Activated T-helper 17 cell treated with anti-CD3 and anti-CD28 coated beads, Interleukin-2, amount 50 U/mL, for 72 hours (primary cell): ENCODE results near the gene VNN1. TPM values are rescaled to one million over a fixed set of nuclear protein-coding genes. Genes with fewer than 3 reads are reported as not detected.

ENCODE experiments used
- ATAC-seq: fragments of 150-1000 bp; cut with Tn5 transposase; replicated peaks from 2 replicates; pipeline ENCODE4 v1.10.0; 2021; ENCODE audit warnings: mild to moderate bottlenecking, moderate library complexity
- H3K27ac Mint-ChIP-seq: one replicate; pipeline ENCODE4 v1.8.0; 2022; ENCODE audit warnings: mixed read lengths
- H3K27me3 Mint-ChIP-seq: one replicate; pipeline ENCODE4 v1.8.0; 2022; ENCODE audit warnings: mixed read lengths
- H3K36me3 Mint-ChIP-seq: one replicate; pipeline ENCODE4 v1.8.0; 2022; ENCODE audit warnings: low read depth, mild to moderate bottlenecking, mixed read lengths
- H3K4me1 Mint-ChIP-seq: one replicate; pipeline ENCODE4 v1.8.0; 2022; ENCODE audit warnings: mixed read lengths
- H3K4me3 Mint-ChIP-seq: one replicate; pipeline ENCODE4 v1.8.0; 2022; ENCODE audit warnings: mild to moderate bottlenecking, mixed read lengths
- H3K9me3 Mint-ChIP-seq: one replicate; pipeline ENCODE4 v1.8.0; 2022; ENCODE audit warnings: mixed read lengths
- total RNA-seq, 2 donors: library from RNA; stranded (reverse); gene quantifications; one replicate each; pipeline ENCODE4 v1.2.3, GENCODE V29; 2022

Gene VNN1
- total RNA-seq, 2 donors from 2014 or later = not detected

DNA sequence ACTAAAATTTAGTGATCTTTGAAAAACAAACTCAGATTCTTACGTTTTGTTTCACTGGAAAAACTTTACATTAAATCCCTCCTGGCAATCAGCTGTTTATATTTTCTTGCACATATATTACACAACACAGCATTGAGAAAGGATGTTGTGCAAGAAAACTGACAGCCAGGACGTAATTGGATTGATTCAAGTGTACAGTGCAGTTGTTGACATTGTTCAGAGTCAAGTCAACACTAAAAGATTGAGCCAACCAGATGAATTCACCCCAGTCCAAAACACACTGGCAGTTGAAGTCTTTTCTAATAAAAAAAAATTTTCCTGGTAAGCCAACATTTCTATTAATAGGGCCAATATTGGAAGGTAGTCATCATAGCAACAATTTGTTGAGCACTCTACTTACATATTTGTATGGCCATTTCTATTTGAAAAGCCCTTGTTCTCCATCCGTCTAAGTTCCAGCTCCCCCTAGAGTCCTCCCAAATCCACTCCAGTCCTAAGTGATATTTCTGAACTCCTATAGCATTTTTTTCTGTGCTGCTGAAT, 20.9 kb upstream of the VNN1 start:
- Mint-ChIP-seq H3K4me3 (no peak overlapping the region), H3K27me3 (no peaks in the 10 kb centered on the region), H3K9me3 (no peaks in the 10 kb centered on the region), H3K27ac (no peak overlapping the region), H3K36me3 (no peaks in the 10 kb centered on the region), H3K4me1 (peaks cover 12% of the 10 kb centered on the region)
- ATAC-seq = no peak

- no peaks in the 10 kb centered on the region for H3K27me3 Mint-ChIP-seq
- ATAC-seq = no peak
- H3K36me3 Mint-ChIP-seq = no peaks in the 10 kb centered on the region
- no peaks in the 10 kb centered on the region for H3K9me3 Mint-ChIP-seq
- peaks cover 12% of the 10 kb centered on the region for H3K4me1 Mint-ChIP-seq
- no peak overlapping the region for H3K27ac Mint-ChIP-seq
- no peak overlapping the region for H3K4me3 Mint-ChIP-seq
Observed at GRCh38 chr6:132733814-132734213, 20.0 kb upstream of the VNN1 start.

- Mint-ChIP-seq H3K4me1 (peaks cover 12% of the 10 kb centered on the region), H3K27me3 (no peaks in the 10 kb centered on the region), H3K27ac (no peak overlapping the region), H3K36me3 (no peaks in the 10 kb centered on the region), H3K9me3 (no peaks in the 10 kb centered on the region), H3K4me3 (no peak overlapping the region)
- ATAC-seq = no peak
Observed at GRCh38 chr6:132733283-132733682, 19.4 kb upstream of the VNN1 start.

DNA sequence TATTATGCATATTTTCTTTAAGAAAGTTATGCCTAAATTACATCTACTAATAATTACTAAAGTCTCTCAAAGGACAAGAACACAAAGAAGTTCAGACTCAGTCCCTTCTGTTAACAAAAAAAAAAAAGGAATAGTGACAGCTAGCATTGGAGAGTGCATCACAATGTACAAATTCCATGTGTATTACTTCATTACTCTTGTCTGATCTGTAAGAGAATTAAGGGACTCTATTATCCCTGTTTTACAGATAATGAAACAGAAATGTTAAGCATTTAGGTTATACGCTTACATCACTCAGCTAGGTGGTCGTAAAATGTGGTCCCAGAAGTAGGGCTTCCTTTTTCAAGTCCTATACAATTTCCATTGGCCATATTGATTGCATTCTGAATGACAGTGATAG, 17.2 kb upstream of the VNN1 start:
- Mint-ChIP-seq H3K36me3 (no peaks in the 10 kb centered on the region), H3K4me1 (peaks cover 3% of the 10 kb centered on the region), H3K27me3 (no peaks in the 10 kb centered on the region), H3K27ac (no peak overlapping the region), H3K4me3 (no peak overlapping the region), H3K9me3 (no peaks in the 10 kb centered on the region)
- ATAC-seq = no peak

DNA sequence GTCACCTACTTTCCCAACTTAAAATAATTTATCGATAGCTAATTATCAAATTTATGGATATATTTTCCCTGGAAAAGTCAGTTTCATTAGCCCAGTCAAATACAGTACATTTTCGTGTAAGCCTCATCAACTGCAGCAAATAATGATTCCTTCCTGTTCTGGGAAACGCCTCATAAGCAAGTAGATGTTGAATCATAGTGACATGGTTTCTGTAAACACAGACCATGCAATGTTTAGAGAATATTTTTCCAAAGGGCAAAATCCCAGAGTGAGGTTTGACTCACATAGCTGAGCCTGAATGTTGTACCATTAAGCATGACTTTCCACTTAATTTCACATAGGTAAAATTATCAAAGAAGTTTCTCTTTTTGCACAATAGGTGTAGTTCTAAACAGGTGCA, 16.7 kb upstream of the VNN1 start:
- Mint-ChIP-seq H3K27me3 (no peaks in the 10 kb centered on the region), H3K36me3 (no peaks in the 10 kb centered on the region), H3K4me3 (no peak overlapping the region), H3K4me1 (peaks cover 3% of the 10 kb centered on the region), H3K9me3 (no peaks in the 10 kb centered on the region), H3K27ac (no peak overlapping the region)
- ATAC-seq = no peak

GRCh38 chr6:132728616-132729015, 14.8 kb upstream of the VNN1 start:
- ATAC-seq = no peak
- Mint-ChIP-seq H3K36me3 (no peaks in the 10 kb centered on the region), H3K27ac (no peak overlapping the region), H3K4me3 (no peak overlapping the region), H3K27me3 (no peaks in the 10 kb centered on the region), H3K4me1 (peaks cover 3% of the 10 kb centered on the region), H3K9me3 (no peaks in the 10 kb centered on the region)

DNA sequence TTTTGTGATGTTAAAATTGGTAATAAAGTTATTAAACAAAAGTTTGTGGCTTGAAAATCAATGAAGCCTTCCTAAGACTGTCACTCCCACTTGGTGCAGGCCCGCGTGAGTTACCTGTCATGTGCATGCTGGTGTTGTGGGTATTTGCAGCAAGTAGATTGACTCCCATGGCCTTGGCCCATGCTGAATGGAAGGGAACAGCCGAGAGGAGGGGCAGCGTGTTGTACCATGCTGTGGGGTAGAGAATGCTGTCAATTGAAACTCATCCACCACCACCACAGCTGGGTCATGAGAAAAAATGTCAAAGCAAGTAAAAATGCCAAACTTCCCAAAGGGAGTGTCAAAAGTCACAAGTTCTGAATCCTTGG, 12.7 kb upstream of the VNN1 start:
- Mint-ChIP-seq H3K9me3 (no peaks in the 10 kb centered on the region), H3K4me1 (no peaks in the 10 kb centered on the region), H3K4me3 (no peak overlapping the region), H3K36me3 (no peaks in the 10 kb centered on the region), H3K27ac (no peak overlapping the region), H3K27me3 (no peaks in the 10 kb centered on the region)
- ATAC-seq = no peak

DNA sequence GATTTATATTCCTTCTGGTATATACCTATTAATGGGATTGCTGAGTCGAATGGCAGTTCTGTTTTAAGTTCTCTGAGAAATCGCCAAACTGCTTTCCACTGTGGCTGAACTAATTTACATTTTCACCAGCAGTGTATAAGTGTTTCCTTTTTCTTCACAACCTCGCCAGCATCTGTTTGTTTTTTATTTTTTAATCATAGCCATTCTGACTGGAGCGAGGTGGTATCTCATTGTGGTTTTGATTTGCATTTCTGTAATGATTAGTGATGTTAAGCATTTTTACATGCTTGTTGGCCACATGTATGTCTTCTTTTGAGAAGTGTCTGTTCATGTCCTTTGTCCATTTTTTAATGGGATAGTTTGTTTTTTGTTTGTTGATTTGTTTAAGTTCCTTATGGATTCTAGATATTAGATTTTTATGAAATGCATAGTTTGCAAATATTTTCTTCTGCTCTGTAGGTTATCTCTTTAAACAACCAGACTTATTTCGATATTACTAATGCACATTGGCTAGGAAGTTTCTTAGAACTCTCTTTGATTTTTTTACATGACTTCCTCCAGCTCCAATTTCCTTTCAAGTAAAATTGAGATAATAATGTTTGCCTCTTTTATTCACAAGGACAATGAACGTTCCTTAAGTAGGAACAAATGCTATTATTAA, 12.2 kb upstream of the VNN1 start:
- no peaks in the 10 kb centered on the region for H3K27me3 Mint-ChIP-seq
- no peaks in the 10 kb centered on the region for H3K4me1 Mint-ChIP-seq
- no peak for ATAC-seq
- no peak overlapping the region for H3K4me3 Mint-ChIP-seq
- H3K27ac Mint-ChIP-seq = no peak overlapping the region
- H3K9me3 Mint-ChIP-seq = no peaks in the 10 kb centered on the region
- no peaks in the 10 kb centered on the region for H3K36me3 Mint-ChIP-seq

DNA sequence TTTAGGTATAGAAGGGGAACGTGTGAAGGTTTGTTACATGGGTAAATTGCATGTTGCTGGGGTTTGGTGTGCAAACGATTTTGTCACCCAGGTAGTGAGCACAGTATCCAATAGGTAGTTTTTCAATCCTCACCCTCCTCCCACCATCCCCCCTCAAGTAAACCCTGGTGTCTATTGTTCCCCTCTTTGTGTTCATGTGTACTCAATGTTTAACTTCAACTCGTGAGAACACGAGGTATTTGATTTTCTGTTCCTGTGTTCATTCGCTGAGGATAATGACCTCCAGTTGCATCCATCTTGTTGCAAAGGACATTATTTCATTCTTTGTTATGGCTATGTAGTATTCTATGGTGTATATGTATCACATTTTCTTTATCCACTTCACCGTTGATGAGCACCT, 11.6 kb upstream of the VNN1 start:
- H3K9me3 Mint-ChIP-seq = no peaks in the 10 kb centered on the region
- H3K27me3 Mint-ChIP-seq = no peaks in the 10 kb centered on the region
- no peaks in the 10 kb centered on the region for H3K36me3 Mint-ChIP-seq
- H3K4me1 Mint-ChIP-seq = no peaks in the 10 kb centered on the region
- no peak for ATAC-seq
- no peak overlapping the region for H3K4me3 Mint-ChIP-seq
- no peak overlapping the region for H3K27ac Mint-ChIP-seq

GRCh38 chr6:132719736-132720448, 6.0 kb upstream of the VNN1 start:
- Mint-ChIP-seq H3K27ac (no peak overlapping the region), H3K36me3 (no peaks in the 10 kb centered on the region), H3K27me3 (peaks cover 4% of the 10 kb centered on the region), H3K4me1 (no peaks in the 10 kb centered on the region), H3K9me3 (no peaks in the 10 kb centered on the region), H3K4me3 (no peak overlapping the region)
- ATAC-seq = no peak

GRCh38 chr6:132715881-132716637, 2.2 kb upstream of the VNN1 start:
- H3K9me3 Mint-ChIP-seq = no peaks in the 10 kb centered on the region
- H3K27ac Mint-ChIP-seq = no peak overlapping the region
- H3K4me1 Mint-ChIP-seq = no peaks in the 10 kb centered on the region
- H3K4me3 Mint-ChIP-seq = no peak overlapping the region
- no peak for ATAC-seq
- no peaks in the 10 kb centered on the region for H3K36me3 Mint-ChIP-seq
- peaks cover 11% of the 10 kb centered on the region for H3K27me3 Mint-ChIP-seq

DNA sequence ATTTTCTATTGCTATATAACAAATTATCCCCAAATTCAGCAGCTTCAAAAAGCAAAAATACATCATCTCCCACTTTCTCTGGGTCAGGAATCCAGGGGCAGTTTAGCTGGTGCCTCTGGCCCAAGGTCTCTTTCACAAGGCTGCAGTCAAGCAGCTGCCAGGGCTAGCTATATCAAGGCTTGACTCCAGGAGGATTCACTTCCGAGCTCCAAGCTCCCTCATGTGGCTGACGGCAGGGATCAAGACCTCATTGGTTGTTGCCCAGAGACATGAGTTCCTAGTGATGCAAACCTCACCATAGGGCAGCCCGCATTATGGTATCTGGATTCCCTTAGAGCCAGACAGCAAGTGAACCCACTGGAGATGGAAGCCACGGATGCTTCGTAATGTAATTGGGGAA, 1.3 kb upstream of the VNN1 start:
- H3K36me3 Mint-ChIP-seq = no peaks in the 10 kb centered on the region
- no peak overlapping the region for H3K27ac Mint-ChIP-seq
- ATAC-seq = no peak

DNA sequence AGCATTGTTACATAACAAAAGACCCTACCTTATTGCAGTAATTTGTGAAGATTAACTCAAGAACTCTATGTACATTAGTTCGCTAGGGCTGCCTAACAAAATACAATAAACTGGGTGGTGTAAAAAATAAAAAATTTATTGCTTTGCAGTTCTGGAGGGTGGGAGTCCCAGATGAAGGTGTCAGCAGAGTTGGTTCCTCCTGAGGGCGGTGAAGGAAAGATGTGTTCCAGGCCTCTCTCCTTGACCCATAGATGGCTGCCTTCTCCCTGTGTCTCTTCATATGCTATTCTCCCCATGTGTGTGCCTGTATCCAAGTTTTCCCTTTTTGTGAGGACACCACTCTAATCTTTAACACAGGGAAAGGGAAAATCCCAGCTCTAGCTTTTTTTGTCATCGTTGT, 305 bp upstream of the VNN1 start:
- H3K9me3 Mint-ChIP-seq = no peaks in the 10 kb centered on the region
- H3K27ac Mint-ChIP-seq = no peak overlapping the region
- H3K27me3 Mint-ChIP-seq = peaks cover 11% of the 10 kb centered on the region
- H3K4me1 Mint-ChIP-seq = no peaks in the 10 kb centered on the region
- ATAC-seq = no peak
- H3K36me3 Mint-ChIP-seq = no peaks in the 10 kb centered on the region
- no peak overlapping the region for H3K4me3 Mint-ChIP-seq

More for the DNA sequence above, 1.3 kb upstream of the VNN1 start:
- no peaks in the 10 kb centered on the region for H3K9me3 Mint-ChIP-seq
- H3K4me1 Mint-ChIP-seq = no peaks in the 10 kb centered on the region
- H3K4me3 Mint-ChIP-seq = no peak overlapping the region
- H3K27me3 Mint-ChIP-seq = peaks cover 11% of the 10 kb centered on the region

DNA sequence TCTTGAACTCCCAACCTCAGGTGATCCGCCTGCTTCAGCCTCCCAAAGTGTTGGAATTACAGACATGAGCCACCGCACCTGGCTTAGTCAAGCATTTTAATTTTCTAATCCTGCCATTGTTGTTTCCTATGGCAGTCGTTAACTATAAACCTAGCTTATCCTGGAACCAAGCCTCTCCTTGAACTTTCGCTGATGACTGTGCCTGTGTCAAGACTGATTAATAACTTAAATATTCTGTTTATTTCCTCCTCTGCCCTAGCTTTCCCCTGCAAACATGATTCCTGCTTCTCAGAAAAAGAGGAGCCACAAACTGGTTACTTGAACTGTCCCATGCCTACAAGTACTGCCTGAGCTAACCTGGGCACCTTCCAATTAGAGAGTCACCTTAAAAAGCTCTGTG, 1.5 kb downstream of the VNN1 start:
- H3K9me3 Mint-ChIP-seq = no peaks in the 10 kb centered on the region
- H3K4me1 Mint-ChIP-seq = no peaks in the 10 kb centered on the region
- H3K27ac Mint-ChIP-seq = no peak overlapping the region
- peaks cover 18% of the 10 kb centered on the region for H3K27me3 Mint-ChIP-seq
- no peaks in the 10 kb centered on the region for H3K36me3 Mint-ChIP-seq
- no peak for ATAC-seq
- no peak overlapping the region for H3K4me3 Mint-ChIP-seq

DNA sequence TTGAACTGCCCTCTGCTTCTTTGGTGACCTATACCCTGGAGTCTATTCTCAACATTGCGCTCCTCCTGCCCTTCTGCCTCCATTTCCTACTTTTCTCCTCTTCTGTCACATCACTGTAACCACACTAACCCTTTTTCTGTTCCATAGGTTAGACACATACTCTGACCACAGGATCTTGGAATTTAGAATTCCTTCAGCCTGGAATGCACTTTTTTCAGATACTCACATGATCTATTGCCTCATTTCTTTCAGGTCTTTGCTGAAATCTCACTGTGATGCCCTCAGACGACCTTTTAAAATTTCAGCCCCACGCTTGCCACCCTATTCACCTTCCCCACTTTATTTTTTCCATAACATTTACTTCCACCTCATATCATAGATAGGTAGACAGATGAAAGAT, 5.1 kb downstream of the VNN1 start:
- ATAC-seq = no peak
- peaks cover 17% of the 10 kb centered on the region for H3K27me3 Mint-ChIP-seq
- no peak overlapping the region for H3K4me3 Mint-ChIP-seq
- no peaks in the 10 kb centered on the region for H3K4me1 Mint-ChIP-seq
- no peaks in the 10 kb centered on the region for H3K36me3 Mint-ChIP-seq
- peaks cover 5% of the 10 kb centered on the region for H3K9me3 Mint-ChIP-seq
- no peak overlapping the region for H3K27ac Mint-ChIP-seq
